ENCODE results near the gene SMARCAD1.
A peak's percentile ranks its signal among the peaks of the same experiment; 100 is the strongest.

SMARCAD1 gene

GRCh38 chr4:94207469-94208224, at the start of gene SMARCAD1:
SMARCAD1 (plus strand) TSS chr4:94207865; CDS start chr4:94208395, 530 bp downstream.
- DNase-seq: peak; percentile 16

- no peak for DNase-seq
These were observed 48.8 kb upstream of the SMARCAD1 start for GRCh38 chr4:94158883-94159282.

- no peak for DNase-seq
These were observed 47.9 kb upstream of the SMARCAD1 start for GRCh38 chr4:94159790-94160189.

GRCh38 chr4:94160774-94161173, 46.9 kb upstream of the SMARCAD1 start:
- no peak for DNase-seq

GRCh38 chr4:94165256-94165655, 42.4 kb upstream of the SMARCAD1 start:
- no peak for DNase-seq

- DNase-seq: peak; percentile 7
These were observed 39.3 kb upstream of the SMARCAD1 start for GRCh38 chr4:94168321-94168720.

GRCh38 chr4:94169803-94170372, 37.8 kb upstream of the SMARCAD1 start:
- DNase-seq: no peak

- DNase-seq: no peak
These were observed 36.0 kb upstream of the SMARCAD1 start for GRCh38 chr4:94171616-94172015.

- no peak for DNase-seq
These were observed 32.0 kb upstream of the SMARCAD1 start for GRCh38 chr4:94175553-94176261.

- no peak for DNase-seq
These were observed 29.8 kb upstream of the SMARCAD1 start for GRCh38 chr4:94177822-94178221.

- no peak for DNase-seq
These were observed 25.9 kb upstream of the SMARCAD1 start for GRCh38 chr4:94181815-94182214.

GRCh38 chr4:94202769-94203168, 4.9 kb upstream of the SMARCAD1 start:
- no peak for DNase-seq

GRCh38 chr4:94208266-94208665, 601 bp downstream of the SMARCAD1 start:
- no peak for DNase-seq

- DNase-seq: no peak
These were observed 1.3 kb downstream of the SMARCAD1 start for GRCh38 chr4:94208918-94209317.

GRCh38 chr4:94211861-94212260, 4.2 kb downstream of the SMARCAD1 start:
- no peak for DNase-seq

- DNase-seq: no peak
These were observed 7.1 kb downstream of the SMARCAD1 start for GRCh38 chr4:94214703-94215319.

GRCh38 chr4:94216394-94216793, 8.7 kb downstream of the SMARCAD1 start:
- DNase-seq: no peak

- no peak for DNase-seq
These were observed 11.7 kb downstream of the SMARCAD1 start for GRCh38 chr4:94219402-94219801.

- no peak for DNase-seq
These were observed 14.3 kb downstream of the SMARCAD1 start for GRCh38 chr4:94221916-94222315.

- no peak for DNase-seq
These were observed 17.8 kb downstream of the SMARCAD1 start for GRCh38 chr4:94225449-94225848.

- no peak for DNase-seq
These were observed 19.1 kb downstream of the SMARCAD1 start for GRCh38 chr4:94226763-94227162.

- DNase-seq: no peak
These were observed 21.0 kb downstream of the SMARCAD1 start for GRCh38 chr4:94228493-94229216.

- DNase-seq: no peak
These were observed 24.9 kb downstream of the SMARCAD1 start for GRCh38 chr4:94232519-94232918.
